LNCaP clone FGC (cell line): ENCODE data around the gene CYP2C19.
"Not testable (repeated sequence)": the region's sequence is repeated elsewhere in the genome, so short reads cannot be mapped to it uniquely, and the experiment has no call there.

Source experiments
- DNase-seq: peaks from one replicate; pipeline ENCODE4 v3.0.0-alpha.2; 2011; ENCODE audit warnings: low read depth
- H3K4me3 ChIP-seq: 2 replicates; pipeline ENCODE4 v1.5.1; 2011; ENCODE audit warnings: mild to moderate bottlenecking, low read depth, low read length, control low read depth
- CTCF ChIP-seq: IDR thresholded peaks from 2 replicates; pipeline ENCODE4 v1.5.1; 2012; ENCODE audit warnings: mild to moderate bottlenecking; ENCODE audit not compliant: control insufficient read depth, insufficient read depth; ENCODE audit errors: extremely low read depth

The CYP2C19 gene

GRCh38 chr10:94760586-94761178 lies 1.8 kb upstream of the CYP2C19 start:
- no peak for TF ChIP-seq CTCF
- no peak overlapping the region for H3K4me3 ChIP-seq
- DNase-seq: no peak

GRCh38 chr10:94775425-94775824 lies 12.9 kb downstream of the CYP2C19 start:
- H3K4me3 ChIP-seq, DNase-seq: not testable (repeated sequence)

GRCh38 chr10:94777886-94778458 lies 15.5 kb downstream of the CYP2C19 start:
- no peak for TF ChIP-seq CTCF
- H3K4me3 ChIP-seq: no peak overlapping the region
- no peak for DNase-seq

GRCh38 chr10:94780844-94781243 lies 18.4 kb downstream of the CYP2C19 start:
- H3K4me3 ChIP-seq: no peak overlapping the region
- no peak for DNase-seq
- TF ChIP-seq CTCF: no peak

GRCh38 chr10:94784256-94784655 lies 21.8 kb downstream of the CYP2C19 start:
- H3K4me3 ChIP-seq: no peak overlapping the region
- DNase-seq: no peak
- TF ChIP-seq CTCF: no peak

- no peak for TF ChIP-seq CTCF
- DNase-seq: no peak
- H3K4me3 ChIP-seq: no peak overlapping the region
These were observed 22.7 kb downstream of the CYP2C19 start for GRCh38 chr10:94785211-94785610.

GRCh38 chr10:94800551-94800950 lies 38.1 kb downstream of the CYP2C19 start:
- not testable (repeated sequence) for DNase-seq, H3K4me3 ChIP-seq

- H3K4me3 ChIP-seq: no peak overlapping the region
- no peak for TF ChIP-seq CTCF
- DNase-seq: no peak
These were observed 40.8 kb downstream of the CYP2C19 start for GRCh38 chr10:94803307-94803706.

GRCh38 chr10:94830025-94830424 lies 67.5 kb downstream of the CYP2C19 start:
- H3K4me3 ChIP-seq, DNase-seq: not testable (repeated sequence)
